Epithelial cell of prostate (primary cell): ENCODE measurements around the gene CDYL.
A peak's percentile ranks its signal among the peaks of the same experiment; 100 is the strongest.

Experiments
- DNase-seq: peaks from one replicate; pipeline ENCODE4 v3.0.0-alpha.2; 2011; ENCODE audit warnings: low read depth, low spot score
- H3K27ac ChIP-seq: fragments of 450-650 bp; 2 replicates; pipeline ENCODE4 v1.5.1; 2017; ENCODE audit warnings: mild to moderate bottlenecking

CDYL gene

GRCh38 chr6:4776131-4776492 is at the start of gene CDYL:
Gene CDYL, plus strand, starts transcription at chr6:4776404. Its CDS starts 380 bp downstream, at chr6:4776784.
- H3K27ac ChIP-seq = peak within 1 kb of the TSS; percentile 85

GRCh38 chr6:4726645-4727044 is 49.6 kb upstream of the CDYL start:
- DNase-seq = no peak
- no peak overlapping the region for H3K27ac ChIP-seq

More at GRCh38 chr6:4776131-4776492, at the start of gene CDYL:
- DNase-seq = peak; percentile 60

- no peak overlapping the region for H3K27ac ChIP-seq
- no peak for DNase-seq
Measured at GRCh38 chr6:4727217-4727616, 49.0 kb upstream of the CDYL start.

- no peak overlapping the region for H3K27ac ChIP-seq
- no peak for DNase-seq
Measured at GRCh38 chr6:4727671-4728435, 48.4 kb upstream of the CDYL start.

GRCh38 chr6:4728436-4728769 is 47.8 kb upstream of the CDYL start:
- no peak for DNase-seq
- H3K27ac ChIP-seq = no peak overlapping the region

GRCh38 chr6:4728926-4729325 is 47.3 kb upstream of the CDYL start:
- no peak for DNase-seq
- no peak overlapping the region for H3K27ac ChIP-seq

GRCh38 chr6:4731996-4732395 is 44.2 kb upstream of the CDYL start:
- no peak for DNase-seq
- no peak overlapping the region for H3K27ac ChIP-seq

GRCh38 chr6:4732691-4733315 is 43.4 kb upstream of the CDYL start:
- DNase-seq = peak; percentile 86
- H3K27ac ChIP-seq = peak overlapping the region; percentile 63

GRCh38 chr6:4736371-4736873 is 39.8 kb upstream of the CDYL start:
- no peak overlapping the region for H3K27ac ChIP-seq
- DNase-seq = no peak

- no peak for DNase-seq
- no peak overlapping the region for H3K27ac ChIP-seq
Measured at GRCh38 chr6:4740032-4740431, 36.2 kb upstream of the CDYL start.

GRCh38 chr6:4743062-4743461 is 33.1 kb upstream of the CDYL start:
- DNase-seq = no peak
- no peak overlapping the region for H3K27ac ChIP-seq

GRCh38 chr6:4743926-4744325 is 32.3 kb upstream of the CDYL start:
- H3K27ac ChIP-seq = no peak overlapping the region
- no peak for DNase-seq

GRCh38 chr6:4747588-4747987 is 28.6 kb upstream of the CDYL start:
- DNase-seq = no peak
- H3K27ac ChIP-seq = no peak overlapping the region

GRCh38 chr6:4751823-4752464 is 24.3 kb upstream of the CDYL start:
- no peak for DNase-seq
- H3K27ac ChIP-seq = no peak overlapping the region

- DNase-seq = no peak
- H3K27ac ChIP-seq = no peak overlapping the region
Measured at GRCh38 chr6:4756247-4756646, 20.0 kb upstream of the CDYL start.

- H3K27ac ChIP-seq = no peak overlapping the region
- DNase-seq = no peak
Measured at GRCh38 chr6:4759997-4760396, 16.2 kb upstream of the CDYL start.

GRCh38 chr6:4760773-4761172 is 15.4 kb upstream of the CDYL start:
- DNase-seq = no peak
- H3K27ac ChIP-seq = no peak overlapping the region

GRCh38 chr6:4762294-4762693 is 13.9 kb upstream of the CDYL start:
- H3K27ac ChIP-seq = no peak overlapping the region
- DNase-seq = no peak

GRCh38 chr6:4763921-4764320 is 12.3 kb upstream of the CDYL start:
- no peak for DNase-seq

GRCh38 chr6:4768815-4769214 is 7.4 kb upstream of the CDYL start:
- DNase-seq = no peak
- H3K27ac ChIP-seq = no peak overlapping the region

More at GRCh38 chr6:4763921-4764320, 12.3 kb upstream of the CDYL start:
- no peak overlapping the region for H3K27ac ChIP-seq

GRCh38 chr6:4772750-4773149 is 3.5 kb upstream of the CDYL start:
- no peak overlapping the region for H3K27ac ChIP-seq
- DNase-seq = no peak
